MM.1S (cell line): Measurements from ENCODE around the gene VCL.
"Not testable (repeated sequence)": the region's sequence is repeated elsewhere in the genome, so short reads cannot be mapped to it uniquely, and the experiment has no call there.

ENCODE experiments used
- CTCF ChIP-seq: fragments of 300-600 bp; sonication (generic); IDR thresholded peaks from 2 replicates; pipeline ENCODE4 v1.5.1; 2016; ENCODE audit warnings: antibody characterized with exemption, low read length, mixed read lengths
- EZH2phosphoT487 ChIP-seq: fragments of 300-600 bp; sonication (generic); IDR thresholded peaks from 2 replicates; pipeline ENCODE4 v1.6.1; 2018; ENCODE audit warnings: antibody characterized with exemption, low read length

GRCh38 chr10:74061978-74062377 is 64.1 kb downstream of the VCL start:
- TF ChIP-seq EZH2phosphoT487, CTCF: not testable (repeated sequence)
